Hippocampal formation (tissue), 2 donors: ENCODE results near the gene TTC16.
"Not testable (repeated sequence)": the region's sequence is repeated elsewhere in the genome, so short reads cannot be mapped to it uniquely, and the experiment has no call there.

ENCODE experiments used
- DNase-seq, 2 donors: peaks; one replicate each; lab custom pipeline; 2025; lab: John Stamatoyannopoulos, UW

Gene TTC16

DNA sequence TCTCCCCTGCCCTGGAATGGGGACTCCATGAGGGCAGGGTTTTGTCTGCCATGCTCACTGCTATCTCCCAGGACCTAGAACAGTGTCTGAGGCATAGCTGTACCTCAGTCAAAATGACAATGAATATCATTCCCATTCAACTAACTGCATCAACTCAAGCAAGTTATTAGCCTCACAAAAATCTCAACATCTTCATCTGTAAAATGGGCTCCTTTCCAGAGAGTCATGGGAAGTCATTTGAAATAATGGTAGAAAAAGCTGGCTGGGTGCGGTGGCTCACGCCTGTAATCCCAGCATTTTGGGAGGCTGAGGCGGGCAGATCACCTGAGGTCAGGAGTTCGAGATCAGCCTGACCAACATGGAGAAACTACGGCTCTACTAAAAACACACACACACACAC is 53.2 kb downstream of the TTC16 start:
- no peak for DNase-seq

DNA sequence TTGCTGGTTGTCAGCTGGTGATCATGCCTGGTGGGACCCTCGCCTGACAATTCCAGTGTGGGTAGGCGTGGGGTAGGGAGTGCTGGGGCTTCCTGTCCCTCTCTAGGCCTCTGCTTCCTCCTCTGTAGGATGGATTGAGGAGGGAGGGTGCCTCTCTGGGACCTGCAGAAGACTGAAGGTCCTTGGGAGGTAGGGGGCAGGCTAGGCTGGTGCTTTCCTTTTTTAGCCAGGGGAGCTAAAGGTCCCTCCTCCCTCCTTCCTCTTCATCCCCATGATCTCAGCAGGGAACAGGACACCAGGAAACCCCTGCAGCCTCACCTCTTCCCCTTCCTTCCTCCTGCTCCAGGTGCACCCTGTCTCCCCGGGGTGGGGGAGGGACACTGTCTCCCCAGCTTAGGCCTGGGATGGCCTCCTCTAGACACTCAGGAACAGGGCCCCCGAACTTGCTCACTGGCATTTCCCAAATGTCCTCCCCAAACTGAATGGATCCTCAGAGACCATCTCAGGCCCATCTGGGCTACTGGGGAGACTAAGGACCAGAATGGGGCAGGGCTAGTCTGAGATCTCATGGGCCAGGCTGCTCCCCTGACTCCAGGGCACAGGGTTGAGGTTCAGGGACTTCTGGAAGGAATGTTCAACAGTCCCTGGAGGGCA is 54.2 kb downstream of the TTC16 start:
- DNase-seq = no peak

DNA sequence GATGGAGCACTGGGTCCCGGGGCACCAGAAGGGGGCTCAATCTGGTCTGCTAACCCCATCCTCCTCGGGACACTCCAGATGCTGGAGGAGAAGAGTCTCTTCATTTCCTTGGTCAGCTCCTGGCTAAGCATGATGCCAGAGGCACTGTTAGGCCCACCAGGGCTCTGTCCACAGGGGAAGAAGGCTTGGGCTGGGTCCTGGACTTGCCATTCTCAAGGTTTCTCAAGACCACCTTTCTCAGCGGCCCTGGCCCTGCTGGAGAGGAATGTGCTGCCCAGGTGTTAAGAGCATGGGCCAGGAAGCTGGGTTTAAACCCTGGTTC is 54.7 kb downstream of the TTC16 start:
- DNase-seq = no peak

DNA sequence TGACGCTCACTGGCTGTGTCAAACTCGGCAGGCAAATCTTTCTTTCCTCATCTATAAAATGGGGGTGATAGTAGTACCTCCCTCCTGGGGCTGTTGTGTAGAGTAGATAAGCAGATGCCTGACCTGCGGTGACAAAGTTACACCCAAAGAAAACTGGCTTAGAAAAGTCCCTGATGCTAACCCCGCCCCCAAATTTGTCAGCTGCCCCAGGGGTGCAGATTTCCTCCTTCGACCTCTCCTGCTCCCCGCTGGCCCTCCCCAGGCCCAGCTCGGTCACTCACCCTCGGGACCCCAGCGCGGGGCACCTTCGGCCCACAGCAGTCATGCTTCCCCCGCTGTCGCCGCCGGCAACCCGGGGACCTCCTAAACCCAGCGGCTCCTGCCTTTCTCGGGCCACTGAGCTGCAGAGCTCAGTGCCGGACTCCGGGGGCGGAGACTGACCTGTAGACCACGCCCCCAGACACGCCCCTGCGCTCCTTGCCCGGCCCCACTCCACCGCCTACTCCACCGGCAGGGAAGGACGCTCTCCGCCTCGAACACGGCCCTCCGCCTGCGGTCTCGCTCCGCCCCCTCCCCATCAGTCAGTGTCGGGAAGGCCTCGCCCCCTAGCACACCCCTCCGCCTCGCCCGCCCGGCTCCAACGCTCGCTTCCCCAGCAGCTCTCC is 55.2 kb downstream of the TTC16 start:
- DNase-seq = peak; percentile 80 to 87

- DNase-seq = no peak
These were observed 55.8 kb downstream of the TTC16 start for GRCh38 chr9:127771570-127772189.

- no peak for DNase-seq
These were observed 56.7 kb downstream of the TTC16 start for GRCh38 chr9:127772603-127773002.

GRCh38 chr9:127773272-127773671 is 57.4 kb downstream of the TTC16 start:
- DNase-seq = no peak

GRCh38 chr9:127773981-127774380 is 58.1 kb downstream of the TTC16 start:
- no peak for DNase-seq

DNA sequence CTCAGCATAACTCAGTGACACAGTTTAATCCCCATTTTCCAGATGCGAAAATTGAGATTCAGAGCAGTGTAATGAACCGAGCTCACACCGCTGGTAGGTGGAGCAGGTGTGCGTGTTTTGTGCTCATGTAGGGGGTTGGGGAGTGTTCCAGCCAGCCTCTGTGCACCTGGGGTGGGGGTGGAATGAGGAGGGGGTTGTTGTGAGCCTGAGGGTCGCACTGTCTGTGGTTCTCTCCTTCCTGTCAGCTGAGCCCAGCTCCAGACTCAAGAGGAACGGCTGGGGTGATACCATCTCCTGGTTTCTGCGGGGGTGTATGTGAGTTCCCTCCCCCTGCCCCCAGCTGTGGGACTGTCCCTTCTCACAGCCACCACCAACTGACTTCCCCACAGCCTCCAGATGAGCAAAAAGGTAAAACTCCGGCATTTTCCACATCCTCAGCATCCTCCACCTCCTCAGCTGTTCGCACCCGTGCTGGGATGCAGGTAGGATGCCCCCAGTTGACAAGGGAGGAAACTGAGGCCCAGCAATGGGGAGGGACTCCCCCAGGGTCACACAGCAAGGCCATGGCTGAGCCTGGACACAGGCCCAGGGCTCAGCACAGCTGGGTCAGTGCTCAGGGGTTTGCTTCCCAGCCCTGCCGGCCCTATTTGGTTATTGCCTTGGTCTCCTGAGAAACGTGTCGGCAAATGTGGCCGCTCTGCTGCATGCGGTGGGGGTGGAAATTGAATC is 60.5 kb downstream of the TTC16 start:
- no peak for DNase-seq

DNA sequence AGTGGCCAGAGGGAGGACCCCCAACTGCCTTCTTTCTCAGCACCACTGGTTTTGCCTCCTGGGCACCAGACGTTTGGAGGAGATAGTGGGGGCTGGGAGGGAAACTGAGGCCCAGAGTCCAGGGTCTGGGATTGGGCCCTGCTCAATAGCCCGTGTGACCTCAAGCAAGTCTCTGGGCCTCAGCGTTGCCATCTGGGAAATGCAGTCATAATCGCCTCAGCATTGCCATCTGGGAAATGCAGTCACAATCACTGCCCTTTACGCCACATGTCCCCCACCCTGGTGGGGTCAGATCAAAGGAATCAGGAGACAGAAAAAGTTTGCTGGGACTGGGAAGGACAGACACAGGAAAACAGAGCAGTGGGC is 61.0 kb downstream of the TTC16 start:
- DNase-seq = no peak

GRCh38 chr9:127777368-127777980 is 61.6 kb downstream of the TTC16 start:
- DNase-seq = no peak

- no peak for DNase-seq
These were observed 62.6 kb downstream of the TTC16 start, which contains the start of gene SH2D3C for GRCh38 chr9:127778280-127779135. Gene SH2D3C (minus strand): TSS chr9:127778666. CDS start chr9:127778627, 39 bp downstream.

DNA sequence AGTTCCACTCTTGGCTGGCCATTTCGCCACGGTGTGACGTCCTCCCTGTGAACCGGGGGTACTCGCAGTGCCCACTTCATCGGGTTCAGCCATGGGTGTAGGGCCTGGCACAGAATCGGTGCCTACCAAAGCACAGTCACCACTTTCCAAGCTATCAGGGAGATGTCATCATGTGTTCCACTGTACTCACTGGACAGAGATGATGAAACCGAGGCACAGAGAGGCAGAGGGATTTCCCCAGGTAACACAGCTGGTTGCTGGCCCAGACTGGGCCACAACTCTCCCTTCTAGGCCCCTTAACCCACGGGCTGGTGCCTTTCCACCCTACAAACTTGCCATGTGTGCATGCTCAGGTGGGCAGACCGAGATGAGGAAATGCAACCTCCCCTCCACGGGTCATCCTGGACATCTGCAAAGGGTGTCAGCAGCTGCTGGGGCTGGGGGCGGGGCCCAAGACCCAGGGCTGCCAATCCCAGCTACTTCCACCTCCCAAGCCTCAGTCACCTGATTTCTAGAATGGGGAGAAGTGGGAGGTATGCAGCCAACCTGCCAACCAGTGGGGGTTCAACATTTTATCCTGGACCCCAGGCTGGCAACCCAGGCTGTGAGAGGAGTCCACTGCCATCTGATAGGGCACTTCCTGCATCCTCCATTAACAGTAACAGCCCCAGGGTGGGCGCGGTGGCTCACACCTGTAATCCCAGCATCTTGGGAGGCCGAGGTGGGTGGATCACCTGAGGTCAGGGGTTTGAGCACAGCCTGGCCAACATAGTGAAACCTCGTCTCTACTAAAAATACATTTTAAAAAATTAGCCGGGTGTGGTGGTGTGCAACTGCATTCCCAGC is 63.5 kb downstream of the TTC16 start:
- no peak for DNase-seq

DNA sequence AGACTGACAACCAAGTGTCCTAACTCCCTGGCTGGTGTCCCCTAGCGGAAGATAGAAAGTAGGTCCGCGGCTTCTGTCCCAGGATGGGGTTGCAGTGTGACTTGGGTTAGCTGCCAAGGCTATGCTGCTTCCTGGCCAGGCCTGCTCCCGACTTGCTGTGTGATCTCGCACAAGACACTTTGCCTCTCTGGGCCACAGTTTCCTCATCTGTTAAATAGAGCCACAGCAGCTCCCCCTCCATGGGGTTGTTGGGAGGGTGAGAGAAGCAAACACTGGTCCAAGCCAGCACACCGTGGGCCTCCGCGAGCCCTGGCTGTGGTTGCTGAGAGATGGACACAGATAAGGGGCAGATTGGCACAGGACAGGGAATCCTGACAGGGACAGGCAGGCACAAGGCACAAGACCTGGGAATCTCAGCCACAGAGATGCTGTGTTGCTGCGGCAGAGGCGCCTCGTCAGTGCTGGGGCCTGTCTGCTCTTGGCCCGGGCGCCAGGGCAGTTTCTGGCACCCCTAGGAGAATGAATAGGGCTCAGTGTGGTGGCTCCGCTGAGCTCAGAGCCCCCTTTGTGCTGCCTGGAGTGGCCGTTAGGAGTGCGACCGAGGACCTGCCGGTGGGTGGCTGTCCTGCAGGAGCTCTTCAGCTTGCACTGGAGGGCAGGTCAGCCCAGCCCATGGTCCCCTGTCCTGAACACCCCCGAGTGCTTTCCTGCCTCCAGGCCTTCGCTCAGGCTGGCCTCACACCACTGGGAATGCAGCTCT is 64.4 kb downstream of the TTC16 start:
- DNase-seq = peak; percentile 39 to 52

DNA sequence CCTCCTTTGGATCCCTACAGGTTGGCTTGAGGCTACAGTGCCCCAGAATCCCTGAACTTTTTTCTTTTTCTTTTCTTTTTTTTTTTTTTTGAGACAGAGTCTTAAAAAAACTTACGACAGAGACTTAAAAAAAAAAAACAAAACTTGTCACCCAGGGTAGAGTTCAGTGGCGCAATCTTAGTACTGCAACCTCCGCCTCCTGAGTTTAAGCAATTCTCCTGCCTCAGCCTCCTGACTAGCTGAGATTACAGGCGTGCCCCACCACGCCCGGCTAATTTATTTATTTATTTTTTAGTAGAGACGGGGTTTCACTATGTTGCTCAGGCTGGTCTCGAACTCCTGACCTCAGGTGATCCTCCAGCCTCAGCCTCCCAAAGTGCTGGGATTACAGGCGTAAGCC is 65.0 kb downstream of the TTC16 start:
- not testable (repeated sequence) for DNase-seq
